Globus pallidus (tissue), 1 donor: ENCODE measurements around the gene CTNND1.

ENCODE experiments used
- DNase-seq: peaks from one replicate; pipeline ENCODE4 v3.0.0-alpha.2; 2015; ENCODE audit warnings: low spot score

The CTNND1 gene

GRCh38 chr11:57764021-57764420, 2.4 kb downstream of the CTNND1 start:
- no peak for DNase-seq

- no peak for DNase-seq
Observed at GRCh38 chr11:57764566-57764965, 3.0 kb downstream of the CTNND1 start.

- DNase-seq, result no peak
Observed at GRCh38 chr11:57764972-57765371, 3.4 kb downstream of the CTNND1 start.

GRCh38 chr11:57770793-57771192, 9.2 kb downstream of the CTNND1 start:
- DNase-seq, result no peak

GRCh38 chr11:57771365-57771764, 9.8 kb downstream of the CTNND1 start:
- no peak for DNase-seq

GRCh38 chr11:57772562-57772961, 11.0 kb downstream of the CTNND1 start:
- DNase-seq, result no peak

- DNase-seq, result no peak
Observed at GRCh38 chr11:57773026-57773598, 11.5 kb downstream of the CTNND1 start.

- no peak for DNase-seq
Observed at GRCh38 chr11:57775491-57775890, 13.9 kb downstream of the CTNND1 start.

- DNase-seq, result no peak
Observed at GRCh38 chr11:57776031-57776521, 14.5 kb downstream of the CTNND1 start.

GRCh38 chr11:57776577-57777210, 15.1 kb downstream of the CTNND1 start:
- no peak for DNase-seq

GRCh38 chr11:57777969-57778317, 16.3 kb downstream of the CTNND1 start:
- DNase-seq, result peak; percentile 30

- peak; percentile 87 for DNase-seq
Observed at GRCh38 chr11:57778318-57779037, 16.9 kb downstream of the CTNND1 start.

GRCh38 chr11:57779276-57779675, 17.7 kb downstream of the CTNND1 start:
- peak; percentile 88 for DNase-seq

- no peak for DNase-seq
Observed at GRCh38 chr11:57781529-57781943, 19.9 kb downstream of the CTNND1 start.

GRCh38 chr11:57785072-57785471, 23.5 kb downstream of the CTNND1 start:
- no peak for DNase-seq

GRCh38 chr11:57786436-57786835, 24.8 kb downstream of the CTNND1 start:
- DNase-seq, result no peak

GRCh38 chr11:57787006-57787604, 25.5 kb downstream of the CTNND1 start:
- DNase-seq, result no peak

- DNase-seq, result peak; percentile 60
Observed at GRCh38 chr11:57787920-57788702, 26.5 kb downstream of the CTNND1 start.

- no peak for DNase-seq
Observed at GRCh38 chr11:57788703-57789088, 27.1 kb downstream of the CTNND1 start.

GRCh38 chr11:57791321-57792059, 29.9 kb downstream of the CTNND1 start:
- DNase-seq, result no peak

GRCh38 chr11:57792060-57792541, 30.5 kb downstream of the CTNND1 start:
- peak; percentile 63 for DNase-seq
